Pancreas (tissue), 10 donors: ENCODE results near the gene FASTKD1. TPM values are rescaled to one million over a fixed set of nuclear protein-coding genes. Genes with fewer than 3 reads are reported as not detected.

Source experiments
- ATAC-seq, 4 donors: fragments of 200-7000 bp; cut with Tn5 transposase; one replicate each; pipeline versions ENCODE4 v1.8.0 to v1.9.1; 2020; ENCODE audit warnings: mild to moderate bottlenecking in 4 of 4, moderate library complexity in 4 of 4
- DNase-seq, 6 donors: peaks; one replicate each; pipeline ENCODE4 v3.0.0-alpha.2; 2020
- FAIRE-seq: peaks from 2 replicates; lab custom pipeline; 2012; peaks lifted over from hg19 to GRCh38; lab: Jason Lieb, UNC
- H3K27ac ChIP-seq, 4 donors: fragments of 200-600 bp; sonication (generic); 1 replicate in 3 of 4; 2 replicates in 1 of 4; pipeline versions ENCODE4 v1.5.0 to v1.8.0; 2020
- H3K27me3 ChIP-seq, 4 donors: fragments of 200-600 bp; one replicate each; pipeline ENCODE4 v1.8.0; 2021
- H3K36me3 ChIP-seq, 3 donors: fragments of 200-600 bp; sonication (generic) in 1 of 3; one replicate each; pipeline versions ENCODE4 v1.5.0 to v1.8.0; 2020 to 2021
- H3K4me1 ChIP-seq, 3 donors: fragments of 200-600 bp; one replicate each; pipeline ENCODE4 v1.8.0; 2021
- H3K4me3 ChIP-seq, 4 donors: fragments of 200-600 bp; sonication (generic) in 2 of 4; one replicate each; pipeline versions ENCODE4 v1.5.0 to v1.8.0; 2020 to 2021
- H3K9me3 ChIP-seq, 4 donors: fragments of 200-600 bp; one replicate each; pipeline ENCODE4 v1.8.0; 2021
- WGBS, 2 donors: extraction: QIAGEN DNeasy Blood & Tissue Kit; methylation state at CpG; one replicate each; pipeline ENCODE4 v1.1.7; 2013; 5-methylcytosine and 5-hydroxymethylcytosine counted together
- intact Hi-C, 3 donors: fragments of 100-400 bp; cut with DNase I; formaldehyde crosslinking; loops; one replicate each; pipeline versions ENCODE4 v1.11.1 to v1.14.2; 2022
- polyA plus RNA-seq, 2 donors: library from polyadenylated mRNA; stranded (reverse); fragments of 200-250 nt; gene quantifications; one replicate each; pipeline ENCODE4 v1.2.3, GENCODE V29; 2013
- total RNA-seq, 6 donors: library from RNA; stranded (reverse); fragmentation: NEBNext Ultra II Directional in 4 of 6; extraction: Animal tissue kit (Norgen Biotek cat#: 25700) in 4 of 6; gene quantifications; one replicate each; pipeline versions ENCODE4 v1.2.1 to v1.2.4, GENCODE V29; 2021 to 2023
- TF ChIP-seq, protein P1 (sequence below), 4 donors: fragments of 200-600 bp; sonication (generic) in 3 of 4; IDR thresholded peaks; one replicate each; pipeline versions ENCODE4 v1.5.0 to v1.8.0; 2021; ENCODE audit warnings: antibody characterized with exemption in 4 of 4
- donor health status: healthy with polysubstance abuse.
- donor health status: DM: no; HTN: no; CAD: no; lungs with moderate emphysema.
- donor health status: DM: no; HTN: no; CAD: no.
- donor health status: control.
- donor health status: control.
- donor health status: Bipolar disorder and iron deficiency.
- donor health status: DM: yes; HTN: yes; CAD: no.
- donor health status: DM: no; HTN: no; CAD: no.
- donor health status: DM: no; HTN: no; CAD: no.
- donor health status: DM: yes; HTN: yes; CAD: no.

FASTKD1 gene
- total and polyA plus RNA-seq, 8 donors = 5.5 to 35.9 (median 11.5) TPM

DNA sequence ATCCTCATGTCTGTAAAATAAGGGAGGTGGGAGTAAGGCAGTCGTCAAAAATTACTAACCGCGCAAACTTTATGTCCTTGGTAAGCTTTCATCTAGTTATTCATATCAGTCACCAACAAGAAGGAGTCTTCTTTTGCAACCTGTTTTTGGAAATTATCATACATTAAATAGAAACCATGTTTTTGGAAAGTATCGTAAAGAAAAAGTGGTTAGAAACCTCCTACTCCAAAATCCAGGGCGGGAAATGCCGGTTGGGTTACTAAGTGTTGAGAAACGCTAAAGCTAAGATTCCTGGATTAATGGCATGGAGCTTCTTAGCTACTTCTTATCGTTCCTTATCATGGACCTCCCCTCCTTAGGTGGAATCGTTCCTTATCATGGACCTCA lies 93.6 kb downstream of the FASTKD1 start:
- no peaks in the 10 kb centered on the region for H3K27me3 ChIP-seq
- peak overlapping the region; percentile 51 to 89 (median 62) for H3K4me3 ChIP-seq
- no peak for DNase-seq
- H3K9me3 ChIP-seq = no peaks in the 10 kb centered on the region
- no peaks in the 10 kb centered on the region for H3K36me3 ChIP-seq
- no peak for ATAC-seq
- FAIRE-seq = no peak
- WGBS, 2 donors = 17 to 24% methylated on average over 9 of the region's 9 CpGs
- H3K4me1 ChIP-seq = no peaks in the 10 kb centered on the region
- no peak overlapping the region for H3K27ac ChIP-seq
- TF ChIP-seq, protein P1, sequence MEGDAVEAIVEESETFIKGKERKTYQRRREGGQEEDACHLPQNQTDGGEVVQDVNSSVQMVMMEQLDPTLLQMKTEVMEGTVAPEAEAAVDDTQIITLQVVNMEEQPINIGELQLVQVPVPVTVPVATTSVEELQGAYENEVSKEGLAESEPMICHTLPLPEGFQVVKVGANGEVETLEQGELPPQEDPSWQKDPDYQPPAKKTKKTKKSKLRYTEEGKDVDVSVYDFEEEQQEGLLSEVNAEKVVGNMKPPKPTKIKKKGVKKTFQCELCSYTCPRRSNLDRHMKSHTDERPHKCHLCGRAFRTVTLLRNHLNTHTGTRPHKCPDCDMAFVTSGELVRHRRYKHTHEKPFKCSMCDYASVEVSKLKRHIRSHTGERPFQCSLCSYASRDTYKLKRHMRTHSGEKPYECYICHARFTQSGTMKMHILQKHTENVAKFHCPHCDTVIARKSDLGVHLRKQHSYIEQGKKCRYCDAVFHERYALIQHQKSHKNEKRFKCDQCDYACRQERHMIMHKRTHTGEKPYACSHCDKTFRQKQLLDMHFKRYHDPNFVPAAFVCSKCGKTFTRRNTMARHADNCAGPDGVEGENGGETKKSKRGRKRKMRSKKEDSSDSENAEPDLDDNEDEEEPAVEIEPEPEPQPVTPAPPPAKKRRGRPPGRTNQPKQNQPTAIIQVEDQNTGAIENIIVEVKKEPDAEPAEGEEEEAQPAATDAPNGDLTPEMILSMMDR (IDR thresholded peaks at IDR 0.05) = no peak
- intact Hi-C loops = no loop called here

Other genes starting within 250 kb of the FASTKD1 start
- gene LRP2, start 211.3 kb downstream of the FASTKD1 start, total RNA-seq = under 1 TPM in 1 of 6 donors, not detected in 5; 0.06 TPM
- gene LRP2, start 211.3 kb downstream of the FASTKD1 start, polyA plus RNA-seq = under 1 TPM in 1 of 2 donors, not detected in 1; 0.08 TPM
- 1 to 10 TPM; 2.7 to 5.8 (median 4.0) TPM for gene BBS5, start 94.4 kb downstream of the FASTKD1 start, total RNA-seq
- 1 to 10 TPM; 5.5 to 9.2 TPM for gene BBS5, start 94.4 kb downstream of the FASTKD1 start, polyA plus RNA-seq
- 1 to 10 TPM in 1 of 6 donors, under 1 TPM in 5; 0.19 to 1.1 (median 0.47) TPM for gene KLHL41, start 64.2 kb downstream of the FASTKD1 start, total RNA-seq
- gene KLHL41, start 64.2 kb downstream of the FASTKD1 start, polyA plus RNA-seq = 1 to 10 TPM in 1 of 2 donors, under 1 TPM in 1; 0.87 to 2.7 TPM
- 10 to 100 TPM; 17.0 to 25.1 (median 21.1) TPM for gene PPIG, start 10.5 kb upstream of the FASTKD1 start, total RNA-seq
- gene PPIG, start 10.5 kb upstream of the FASTKD1 start, polyA plus RNA-seq = 10 to 100 TPM; 23.0 to 30.0 TPM
- gene CFAP210, start 120.5 kb upstream of the FASTKD1 start, total RNA-seq = under 1 TPM in 4 of 6 donors, not detected in 2; 0.09 to 0.47 (median 0.20) TPM
- under 1 TPM; 0.15 to 0.73 TPM for gene CFAP210, start 120.5 kb upstream of the FASTKD1 start, polyA plus RNA-seq
- gene PHOSPHO2, start 120.6 kb upstream of the FASTKD1 start, total RNA-seq = 1 to 10 TPM; 2.2 to 5.9 (median 3.3) TPM
- gene PHOSPHO2, start 120.6 kb upstream of the FASTKD1 start, polyA plus RNA-seq = 1 to 10 TPM; 1.9 to 2.4 TPM
- 1 to 10 TPM; 2.2 to 6.9 (median 3.1) TPM for gene KLHL23, start 160.0 kb upstream of the FASTKD1 start, total RNA-seq
- 1 to 10 TPM; 1.7 to 3.4 TPM for gene KLHL23, start 160.0 kb upstream of the FASTKD1 start, polyA plus RNA-seq
- gene SSB, start 225.0 kb upstream of the FASTKD1 start, total RNA-seq = 10 to 100 TPM; 14.1 to 36.7 (median 25.0) TPM
- gene SSB, start 225.0 kb upstream of the FASTKD1 start, polyA plus RNA-seq = 10 to 100 TPM; 24.7 to 59.6 TPM